Testis (tissue), 2 donors: ENCODE results near the gene NES.

Source experiments
- POLR2A ChIP-seq: fragments of 450-650 bp; IDR thresholded peaks from one replicate; pipeline ENCODE4 v1.6.1; 2017; ENCODE audit warnings: antibody characterized with exemption, mild to moderate bottlenecking, moderate library complexity
- TF ChIP-seq, protein P1 (sequence below), 3 experiments: fragments of 450-650 bp in 2 of 3; fragments of 200-600 bp in 1 of 3; sonication (generic) in 1 of 3; IDR thresholded peaks; one replicate each; pipeline ENCODE4 v1.5.1; 2016 to 2019; ENCODE audit warnings: antibody characterized with exemption in 3 of 3, mild to moderate bottlenecking in 2 of 3, moderate library complexity in 1 of 3

DNA sequence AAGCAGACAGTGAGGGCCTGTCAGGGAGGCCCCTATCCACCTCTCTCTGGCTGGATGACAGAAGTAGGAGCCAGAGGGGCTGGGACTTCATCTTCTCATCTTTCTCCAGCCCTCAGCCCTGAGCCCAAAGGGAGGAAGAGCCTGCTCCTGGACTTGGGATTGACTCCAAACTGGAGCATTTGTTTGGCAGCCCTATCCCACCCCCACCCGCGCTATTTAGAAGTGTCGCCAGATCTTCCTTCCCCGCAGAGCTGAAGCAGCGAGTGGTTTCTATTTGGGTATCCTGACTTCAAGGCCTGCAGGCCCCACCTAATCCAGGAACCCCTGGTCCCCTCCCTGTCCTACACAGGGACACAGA is 9.6 kb downstream of the NES start:
- TF ChIP-seq, protein P1, sequence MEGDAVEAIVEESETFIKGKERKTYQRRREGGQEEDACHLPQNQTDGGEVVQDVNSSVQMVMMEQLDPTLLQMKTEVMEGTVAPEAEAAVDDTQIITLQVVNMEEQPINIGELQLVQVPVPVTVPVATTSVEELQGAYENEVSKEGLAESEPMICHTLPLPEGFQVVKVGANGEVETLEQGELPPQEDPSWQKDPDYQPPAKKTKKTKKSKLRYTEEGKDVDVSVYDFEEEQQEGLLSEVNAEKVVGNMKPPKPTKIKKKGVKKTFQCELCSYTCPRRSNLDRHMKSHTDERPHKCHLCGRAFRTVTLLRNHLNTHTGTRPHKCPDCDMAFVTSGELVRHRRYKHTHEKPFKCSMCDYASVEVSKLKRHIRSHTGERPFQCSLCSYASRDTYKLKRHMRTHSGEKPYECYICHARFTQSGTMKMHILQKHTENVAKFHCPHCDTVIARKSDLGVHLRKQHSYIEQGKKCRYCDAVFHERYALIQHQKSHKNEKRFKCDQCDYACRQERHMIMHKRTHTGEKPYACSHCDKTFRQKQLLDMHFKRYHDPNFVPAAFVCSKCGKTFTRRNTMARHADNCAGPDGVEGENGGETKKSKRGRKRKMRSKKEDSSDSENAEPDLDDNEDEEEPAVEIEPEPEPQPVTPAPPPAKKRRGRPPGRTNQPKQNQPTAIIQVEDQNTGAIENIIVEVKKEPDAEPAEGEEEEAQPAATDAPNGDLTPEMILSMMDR (IDR thresholded peaks at IDR 0.05) = no peak
- no peak for TF ChIP-seq POLR2A
